Dendritic cell treated with granulocyte-macrophage colony-stimulating factor and Interleukin-4, amounts not matched to agents 40 ng/mL and 50 ng/mL, for 4 days (primary cell): ENCODE results near the gene SNX25.

Experiments used
- H3K27ac Mint-ChIP-seq: one replicate; pipeline ENCODE4 v1.8.0; 2022; ENCODE audit warnings: mild to moderate bottlenecking, mixed read lengths
- H3K27me3 Mint-ChIP-seq: one replicate; pipeline ENCODE4 v1.8.0; 2022; ENCODE audit warnings: mild to moderate bottlenecking, mixed read lengths
- H3K36me3 Mint-ChIP-seq: one replicate; pipeline ENCODE4 v1.8.0; 2022; ENCODE audit warnings: low read depth, mixed read lengths
- H3K4me1 Mint-ChIP-seq: one replicate; pipeline ENCODE4 v1.8.0; 2022; ENCODE audit warnings: low read depth, mixed read lengths
- H3K4me3 Mint-ChIP-seq: one replicate; pipeline ENCODE4 v1.8.0; 2022; ENCODE audit warnings: mild to moderate bottlenecking, moderate library complexity, mixed read lengths
- H3K9me3 Mint-ChIP-seq: one replicate; pipeline ENCODE4 v1.8.0; 2022; ENCODE audit warnings: mixed read lengths
- intact Hi-C: fragments of 100-400 bp; cut with micrococcal nuclease; formaldehyde crosslinking; loops from one replicate; pipeline ENCODE4 v1.15.0; 2022

Gene SNX25

GRCh38 chr4:185371702-185372101, 162.3 kb downstream of the SNX25 start:
- Mint-ChIP-seq H3K27ac (no peak overlapping the region), H3K4me1 (peaks cover 9% of the 10 kb centered on the region), H3K36me3 (no peaks in the 10 kb centered on the region), H3K9me3 (no peaks in the 10 kb centered on the region), H3K4me3 (no peak overlapping the region), H3K27me3 (peaks cover 15% of the 10 kb centered on the region)
- intact Hi-C loops: no loop called here

- no peaks in the 10 kb centered on the region for H3K9me3 Mint-ChIP-seq
- peaks cover 15% of the 10 kb centered on the region for H3K27me3 Mint-ChIP-seq
- no peak overlapping the region for H3K27ac Mint-ChIP-seq
- intact Hi-C loops: no loop called here
- no peaks in the 10 kb centered on the region for H3K36me3 Mint-ChIP-seq
- no peak overlapping the region for H3K4me3 Mint-ChIP-seq
- peaks cover 9% of the 10 kb centered on the region for H3K4me1 Mint-ChIP-seq
Observed at GRCh38 chr4:185374027-185374426, 164.6 kb downstream of the SNX25 start.

GRCh38 chr4:185374573-185374972, 165.2 kb downstream of the SNX25 start:
- intact Hi-C loops: no loop called here
- Mint-ChIP-seq H3K9me3 (no peaks in the 10 kb centered on the region), H3K27me3 (peaks cover 15% of the 10 kb centered on the region), H3K4me1 (peaks cover 9% of the 10 kb centered on the region), H3K27ac (no peak overlapping the region), H3K4me3 (peak overlapping the region; percentile 30), H3K36me3 (no peaks in the 10 kb centered on the region)

GRCh38 chr4:185378264-185378663, 168.9 kb downstream of the SNX25 start:
- no peaks in the 10 kb centered on the region for H3K36me3 Mint-ChIP-seq
- H3K27me3 Mint-ChIP-seq: peaks cover 13% of the 10 kb centered on the region
- H3K4me3 Mint-ChIP-seq: no peak overlapping the region
- H3K27ac Mint-ChIP-seq: no peak overlapping the region
- intact Hi-C loops: no loop called here
- H3K9me3 Mint-ChIP-seq: peaks cover 13% of the 10 kb centered on the region
- peaks cover 9% of the 10 kb centered on the region for H3K4me1 Mint-ChIP-seq

- no peak overlapping the region for H3K27ac Mint-ChIP-seq
- peaks cover 13% of the 10 kb centered on the region for H3K9me3 Mint-ChIP-seq
- H3K27me3 Mint-ChIP-seq: peaks cover 20% of the 10 kb centered on the region
- intact Hi-C loops: no loop called here
- no peaks in the 10 kb centered on the region for H3K36me3 Mint-ChIP-seq
- no peak overlapping the region for H3K4me3 Mint-ChIP-seq
- H3K4me1 Mint-ChIP-seq: peaks cover 4% of the 10 kb centered on the region
Observed at GRCh38 chr4:185379326-185380295, 170.2 kb downstream of the SNX25 start.

GRCh38 chr4:185380320-185380719, 170.9 kb downstream of the SNX25 start:
- H3K27me3 Mint-ChIP-seq: peaks cover 22% of the 10 kb centered on the region
- H3K9me3 Mint-ChIP-seq: peaks cover 13% of the 10 kb centered on the region
- no peak overlapping the region for H3K4me3 Mint-ChIP-seq
- no peaks in the 10 kb centered on the region for H3K36me3 Mint-ChIP-seq
- H3K4me1 Mint-ChIP-seq: no peaks in the 10 kb centered on the region
- intact Hi-C loops: no loop called here
- H3K27ac Mint-ChIP-seq: no peak overlapping the region

- peaks cover 31% of the 10 kb centered on the region for H3K27me3 Mint-ChIP-seq
- no peak overlapping the region for H3K4me3 Mint-ChIP-seq
- no peaks in the 10 kb centered on the region for H3K4me1 Mint-ChIP-seq
- peaks cover 13% of the 10 kb centered on the region for H3K9me3 Mint-ChIP-seq
- no peak overlapping the region for H3K27ac Mint-ChIP-seq
- H3K36me3 Mint-ChIP-seq: no peaks in the 10 kb centered on the region
- intact Hi-C loops: no loop called here
Observed at GRCh38 chr4:185381288-185382196, 172.1 kb downstream of the SNX25 start.

GRCh38 chr4:185382754-185383153, 173.4 kb downstream of the SNX25 start:
- Mint-ChIP-seq H3K4me1 (no peaks in the 10 kb centered on the region), H3K27me3 (peaks cover 39% of the 10 kb centered on the region), H3K4me3 (no peak overlapping the region), H3K9me3 (peaks cover 13% of the 10 kb centered on the region), H3K36me3 (no peaks in the 10 kb centered on the region), H3K27ac (no peak overlapping the region)
- intact Hi-C loops: no loop called here

- intact Hi-C loops: no loop called here
- peaks cover 43% of the 10 kb centered on the region for H3K27me3 Mint-ChIP-seq
- no peak overlapping the region for H3K4me3 Mint-ChIP-seq
Observed at GRCh38 chr4:185383451-185383850, 174.1 kb downstream of the SNX25 start.

GRCh38 chr4:185384061-185384460, 174.7 kb downstream of the SNX25 start:
- Mint-ChIP-seq H3K27me3 (peaks cover 43% of the 10 kb centered on the region), H3K36me3 (no peaks in the 10 kb centered on the region), H3K9me3 (peaks cover 13% of the 10 kb centered on the region), H3K4me1 (no peaks in the 10 kb centered on the region), H3K4me3 (no peak overlapping the region), H3K27ac (no peak overlapping the region)
- intact Hi-C loops: no loop called here

More at GRCh38 chr4:185383451-185383850, 174.1 kb downstream of the SNX25 start:
- H3K4me1 Mint-ChIP-seq: no peaks in the 10 kb centered on the region
- H3K27ac Mint-ChIP-seq: no peak overlapping the region
- peaks cover 13% of the 10 kb centered on the region for H3K9me3 Mint-ChIP-seq
- H3K36me3 Mint-ChIP-seq: no peaks in the 10 kb centered on the region

GRCh38 chr4:185384930-185385331, 175.5 kb downstream of the SNX25 start:
- H3K4me3 Mint-ChIP-seq: no peak overlapping the region
- no peaks in the 10 kb centered on the region for H3K4me1 Mint-ChIP-seq
- H3K27ac Mint-ChIP-seq: no peak overlapping the region
- intact Hi-C loops: no loop called here
- H3K36me3 Mint-ChIP-seq: no peaks in the 10 kb centered on the region
- H3K9me3 Mint-ChIP-seq: peaks cover 12% of the 10 kb centered on the region
- peaks cover 43% of the 10 kb centered on the region for H3K27me3 Mint-ChIP-seq

GRCh38 chr4:185387957-185388356, 178.6 kb downstream of the SNX25 start:
- H3K36me3 Mint-ChIP-seq: no peaks in the 10 kb centered on the region
- no peaks in the 10 kb centered on the region for H3K9me3 Mint-ChIP-seq
- no peaks in the 10 kb centered on the region for H3K4me1 Mint-ChIP-seq
- H3K4me3 Mint-ChIP-seq: no peak overlapping the region
- no peak overlapping the region for H3K27ac Mint-ChIP-seq
- intact Hi-C loops: no loop called here
- peaks cover 47% of the 10 kb centered on the region for H3K27me3 Mint-ChIP-seq

GRCh38 chr4:185390941-185391340, 181.5 kb downstream of the SNX25 start:
- H3K4me3 Mint-ChIP-seq: no peak overlapping the region

GRCh38 chr4:185392156-185392555, 182.8 kb downstream of the SNX25 start:
- Mint-ChIP-seq H3K4me3 (no peak overlapping the region), H3K36me3 (peaks cover 8% of the 10 kb centered on the region), H3K27me3 (peaks cover 14% of the 10 kb centered on the region), H3K27ac (no peak overlapping the region), H3K9me3 (no peaks in the 10 kb centered on the region), H3K4me1 (peaks cover 11% of the 10 kb centered on the region)
- intact Hi-C loops: loop anchor here (10.0 kb wide), 1 partner anchor 187 kb away; the partner anchor contains the start of genes CFAP97 and SNX25

More at GRCh38 chr4:185390941-185391340, 181.5 kb downstream of the SNX25 start:
- Mint-ChIP-seq H3K27me3 (peaks cover 21% of the 10 kb centered on the region), H3K4me1 (peaks cover 6% of the 10 kb centered on the region), H3K36me3 (no peaks in the 10 kb centered on the region), H3K27ac (no peak overlapping the region), H3K9me3 (no peaks in the 10 kb centered on the region)
- intact Hi-C loops: loop anchor here (10.0 kb wide), 1 partner anchor 186 kb away; the partner anchor contains the start of genes CFAP97 and SNX25
